ENCODE measurements around the gene DLG2. TPM values are rescaled to one million over a fixed set of nuclear protein-coding genes. Genes with fewer than 3 reads are reported as not detected.

Gene DLG2
- total and polyA plus RNA-seq, 2 donors, result 4.8 to 6.6 TPM

GRCh38 chr11:84541731-84542340 lies 1085.3 kb downstream of the DLG2 start:
- WGBS, result 93% methylated on average over 4 of the region's 4 CpGs
- H3K4me3 ChIP-seq (ENCODE audit: low read length in 2 of 2), result no peak overlapping the region
- no peaks in the 10 kb centered on the region for H3K36me3 ChIP-seq (ENCODE audit: control insufficient read depth in 2 of 2, insufficient read depth in 2 of 2, low read length in 1 of 2)

GRCh38 chr11:84536456-84536855 lies 1090.7 kb downstream of the DLG2 start:
- H3K4me3 ChIP-seq (ENCODE audit: low read length in 2 of 2), result no peak overlapping the region
- H3K9me3 ChIP-seq (ENCODE audit: control insufficient read depth in 2 of 2, insufficient read depth in 1 of 2, low read length in 1 of 2), result no peaks in the 10 kb centered on the region
- no peaks in the 10 kb centered on the region for H3K36me3 ChIP-seq (ENCODE audit: control insufficient read depth in 2 of 2, insufficient read depth in 2 of 2, low read length in 1 of 2)
- no peak for DNase-seq (ENCODE audit: low read depth in 6 of 9, low spot score in 9 of 9)
- no peaks in the 10 kb centered on the region for H3K27me3 ChIP-seq (ENCODE audit: control insufficient read depth in 2 of 2, insufficient read depth in 1 of 2, low read length in 1 of 2)
- no peak overlapping the region for H3K27ac ChIP-seq (ENCODE audit: low read depth in 1 of 2, low read length in 1 of 2)
- H3K4me1 ChIP-seq (ENCODE audit: control insufficient read depth in 2 of 2, insufficient read depth in 2 of 2, low read length in 2 of 2), result no peaks in the 10 kb centered on the region
- 94% methylated on average over 3 of the region's 3 CpGs for WGBS

More at GRCh38 chr11:84541731-84542340, 1085.3 kb downstream of the DLG2 start:
- H3K9me3 ChIP-seq (ENCODE audit: control insufficient read depth in 2 of 2, insufficient read depth in 1 of 2, low read length in 1 of 2), result no peaks in the 10 kb centered on the region
- no peaks in the 10 kb centered on the region for H3K27me3 ChIP-seq (ENCODE audit: control insufficient read depth in 2 of 2, insufficient read depth in 1 of 2, low read length in 1 of 2)
- H3K27ac ChIP-seq (ENCODE audit: low read depth in 1 of 2, low read length in 1 of 2), result no peak overlapping the region
- no peak for DNase-seq (ENCODE audit: low read depth in 6 of 9, low spot score in 9 of 9)
- H3K4me1 ChIP-seq (ENCODE audit: control insufficient read depth in 2 of 2, insufficient read depth in 2 of 2, low read length in 2 of 2), result no peaks in the 10 kb centered on the region

- Histone ChIP-seq H3K36me3 (ENCODE audit: control insufficient read depth in 2 of 2, insufficient read depth in 2 of 2, low read length in 1 of 2) (no peaks in the 10 kb centered on the region), H3K4me1 (ENCODE audit: control insufficient read depth in 2 of 2, insufficient read depth in 2 of 2, low read length in 2 of 2) (no peaks in the 10 kb centered on the region), H3K9me3 (ENCODE audit: control insufficient read depth in 2 of 2, insufficient read depth in 1 of 2, low read length in 1 of 2) (no peaks in the 10 kb centered on the region), H3K4me3 (ENCODE audit: low read length in 2 of 2) (no peak overlapping the region), H3K27ac (ENCODE audit: low read depth in 1 of 2, low read length in 1 of 2) (no peak overlapping the region), H3K27me3 (ENCODE audit: control insufficient read depth in 2 of 2, insufficient read depth in 1 of 2, low read length in 1 of 2) (no peaks in the 10 kb centered on the region)
- 96% methylated on average over 4 of the region's 4 CpGs for WGBS
- DNase-seq (ENCODE audit: low read depth in 6 of 9, low spot score in 9 of 9), result no peak
Observed at GRCh38 chr11:84532364-84532763, 1094.8 kb downstream of the DLG2 start.

- no peaks in the 10 kb centered on the region for H3K36me3 ChIP-seq (ENCODE audit: control insufficient read depth in 2 of 2, insufficient read depth in 2 of 2, low read length in 1 of 2)
- H3K4me3 ChIP-seq (ENCODE audit: low read length in 2 of 2), result no peak overlapping the region
- DNase-seq (ENCODE audit: low read depth in 6 of 9, low spot score in 9 of 9), result no peak
- H3K27me3 ChIP-seq (ENCODE audit: control insufficient read depth in 2 of 2, insufficient read depth in 1 of 2, low read length in 1 of 2), result no peaks in the 10 kb centered on the region
- H3K9me3 ChIP-seq (ENCODE audit: control insufficient read depth in 2 of 2, insufficient read depth in 1 of 2, low read length in 1 of 2), result no peaks in the 10 kb centered on the region
- H3K4me1 ChIP-seq (ENCODE audit: control insufficient read depth in 2 of 2, insufficient read depth in 2 of 2, low read length in 2 of 2), result no peaks in the 10 kb centered on the region
- no peak overlapping the region for H3K27ac ChIP-seq (ENCODE audit: low read depth in 1 of 2, low read length in 1 of 2)
Observed at GRCh38 chr11:84526250-84526649, 1100.9 kb downstream of the DLG2 start.

GRCh38 chr11:84524422-84525051 lies 1102.6 kb downstream of the DLG2 start:
- Histone ChIP-seq H3K27ac (ENCODE audit: low read depth in 1 of 2, low read length in 1 of 2) (no peak overlapping the region), H3K4me1 (ENCODE audit: control insufficient read depth in 2 of 2, insufficient read depth in 2 of 2, low read length in 2 of 2) (no peaks in the 10 kb centered on the region), H3K36me3 (ENCODE audit: control insufficient read depth in 2 of 2, insufficient read depth in 2 of 2, low read length in 1 of 2) (no peaks in the 10 kb centered on the region), H3K27me3 (ENCODE audit: control insufficient read depth in 2 of 2, insufficient read depth in 1 of 2, low read length in 1 of 2) (no peaks in the 10 kb centered on the region), H3K9me3 (ENCODE audit: control insufficient read depth in 2 of 2, insufficient read depth in 1 of 2, low read length in 1 of 2) (no peaks in the 10 kb centered on the region), H3K4me3 (ENCODE audit: low read length in 2 of 2) (no peak overlapping the region)
- no peak for DNase-seq (ENCODE audit: low read depth in 6 of 9, low spot score in 9 of 9)
- 91% methylated on average over 3 of the region's 3 CpGs for WGBS

GRCh38 chr11:84522331-84522730 lies 1104.8 kb downstream of the DLG2 start:
- Histone ChIP-seq H3K27me3 (ENCODE audit: control insufficient read depth in 2 of 2, insufficient read depth in 1 of 2, low read length in 1 of 2) (no peaks in the 10 kb centered on the region), H3K9me3 (ENCODE audit: control insufficient read depth in 2 of 2, insufficient read depth in 1 of 2, low read length in 1 of 2) (no peaks in the 10 kb centered on the region), H3K4me1 (ENCODE audit: control insufficient read depth in 2 of 2, insufficient read depth in 2 of 2, low read length in 2 of 2) (no peaks in the 10 kb centered on the region), H3K27ac (ENCODE audit: low read depth in 1 of 2, low read length in 1 of 2) (no peak overlapping the region), H3K4me3 (ENCODE audit: low read length in 2 of 2) (no peak overlapping the region), H3K36me3 (ENCODE audit: control insufficient read depth in 2 of 2, insufficient read depth in 2 of 2, low read length in 1 of 2) (no peaks in the 10 kb centered on the region)
- DNase-seq (ENCODE audit: low read depth in 6 of 9, low spot score in 9 of 9), result no peak

GRCh38 chr11:84518631-84519183 lies 1108.4 kb downstream of the DLG2 start:
- Histone ChIP-seq H3K9me3 (ENCODE audit: control insufficient read depth in 2 of 2, insufficient read depth in 1 of 2, low read length in 1 of 2) (no peaks in the 10 kb centered on the region), H3K27me3 (ENCODE audit: control insufficient read depth in 2 of 2, insufficient read depth in 1 of 2, low read length in 1 of 2) (no peaks in the 10 kb centered on the region), H3K4me3 (ENCODE audit: low read length in 2 of 2) (no peak overlapping the region), H3K27ac (ENCODE audit: low read depth in 1 of 2, low read length in 1 of 2) (no peak overlapping the region), H3K4me1 (ENCODE audit: control insufficient read depth in 2 of 2, insufficient read depth in 2 of 2, low read length in 2 of 2) (no peaks in the 10 kb centered on the region), H3K36me3 (ENCODE audit: control insufficient read depth in 2 of 2, insufficient read depth in 2 of 2, low read length in 1 of 2) (no peaks in the 10 kb centered on the region)
- DNase-seq (ENCODE audit: low read depth in 6 of 9, low spot score in 9 of 9), result no peak
- WGBS, result 90% methylated on average over 2 of the region's 2 CpGs

GRCh38 chr11:84514436-84514835 lies 1112.7 kb downstream of the DLG2 start:
- H3K9me3 ChIP-seq (ENCODE audit: control insufficient read depth in 2 of 2, insufficient read depth in 1 of 2, low read length in 1 of 2), result no peaks in the 10 kb centered on the region
- WGBS, result 92% methylated on average over 1 of the region's 1 CpG

GRCh38 chr11:84503503-84503902 lies 1123.6 kb downstream of the DLG2 start:
- Histone ChIP-seq H3K36me3 (ENCODE audit: control insufficient read depth in 2 of 2, insufficient read depth in 2 of 2, low read length in 1 of 2) (no peaks in the 10 kb centered on the region), H3K4me3 (ENCODE audit: low read length in 2 of 2) (no peak overlapping the region), H3K27me3 (ENCODE audit: control insufficient read depth in 2 of 2, insufficient read depth in 1 of 2, low read length in 1 of 2) (no peaks in the 10 kb centered on the region), H3K9me3 (ENCODE audit: control insufficient read depth in 2 of 2, insufficient read depth in 1 of 2, low read length in 1 of 2) (no peaks in the 10 kb centered on the region), H3K27ac (ENCODE audit: low read depth in 1 of 2, low read length in 1 of 2) (no peak overlapping the region), H3K4me1 (ENCODE audit: control insufficient read depth in 2 of 2, insufficient read depth in 2 of 2, low read length in 2 of 2) (no peaks in the 10 kb centered on the region)
- no peak for DNase-seq (ENCODE audit: low read depth in 6 of 9, low spot score in 9 of 9)
- 91% methylated on average over 1 of the region's 1 CpG for WGBS

More at GRCh38 chr11:84514436-84514835, 1112.7 kb downstream of the DLG2 start:
- Histone ChIP-seq H3K36me3 (ENCODE audit: control insufficient read depth in 2 of 2, insufficient read depth in 2 of 2, low read length in 1 of 2) (no peaks in the 10 kb centered on the region), H3K27me3 (ENCODE audit: control insufficient read depth in 2 of 2, insufficient read depth in 1 of 2, low read length in 1 of 2) (no peaks in the 10 kb centered on the region), H3K27ac (ENCODE audit: low read depth in 1 of 2, low read length in 1 of 2) (no peak overlapping the region), H3K4me3 (ENCODE audit: low read length in 2 of 2) (no peak overlapping the region), H3K4me1 (ENCODE audit: control insufficient read depth in 2 of 2, insufficient read depth in 2 of 2, low read length in 2 of 2) (no peaks in the 10 kb centered on the region)
- DNase-seq (ENCODE audit: low read depth in 6 of 9, low spot score in 9 of 9), result no peak

All from thymus (tissue), 11 donors.